WERI-Rb-1 (cell line): ENCODE data around the gene GNAQ.

Experiments
- DNase-seq: peaks from one replicate; pipeline ENCODE4 v3.0.0-alpha.2; 2020
- H3K27ac ChIP-seq: fragments of 250-450 bp; sonication (Bioruptor Pico); 2 replicates; pipeline ENCODE4 v1.5.1; 2020; ENCODE audit warnings: mild to moderate bottlenecking, moderate library complexity
- H3K27me3 ChIP-seq: fragments of 250-450 bp; sonication (Bioruptor Pico); 2 replicates; pipeline ENCODE4 v1.5.1; 2021; ENCODE audit warnings: mild to moderate bottlenecking, low read depth, moderate library complexity; ENCODE audit not compliant: insufficient read depth, severe bottlenecking
- H3K36me3 ChIP-seq: fragments of 250-450 bp; sonication (Bioruptor Pico); 2 replicates; pipeline ENCODE4 v1.5.1; 2020; ENCODE audit warnings: mild to moderate bottlenecking, moderate library complexity
- H3K4me3 ChIP-seq: 2 replicates; pipeline ENCODE4 v1.5.1; 2011; ENCODE audit warnings: low read depth, mild to moderate bottlenecking, control low read depth, low read length
- H3K9me3 ChIP-seq: fragments of 250-450 bp; sonication (Bioruptor Pico); 2 replicates; pipeline ENCODE4 v1.5.1; 2021; ENCODE audit warnings: mild to moderate bottlenecking, moderate library complexity; ENCODE audit not compliant: severe bottlenecking
- CTCF ChIP-seq: IDR thresholded peaks from 2 replicates; pipeline ENCODE4 v1.5.1; 2011; ENCODE audit warnings: low read depth, mild to moderate bottlenecking, control low read depth, inconsistent platforms, low read length

GNAQ gene

DNA sequence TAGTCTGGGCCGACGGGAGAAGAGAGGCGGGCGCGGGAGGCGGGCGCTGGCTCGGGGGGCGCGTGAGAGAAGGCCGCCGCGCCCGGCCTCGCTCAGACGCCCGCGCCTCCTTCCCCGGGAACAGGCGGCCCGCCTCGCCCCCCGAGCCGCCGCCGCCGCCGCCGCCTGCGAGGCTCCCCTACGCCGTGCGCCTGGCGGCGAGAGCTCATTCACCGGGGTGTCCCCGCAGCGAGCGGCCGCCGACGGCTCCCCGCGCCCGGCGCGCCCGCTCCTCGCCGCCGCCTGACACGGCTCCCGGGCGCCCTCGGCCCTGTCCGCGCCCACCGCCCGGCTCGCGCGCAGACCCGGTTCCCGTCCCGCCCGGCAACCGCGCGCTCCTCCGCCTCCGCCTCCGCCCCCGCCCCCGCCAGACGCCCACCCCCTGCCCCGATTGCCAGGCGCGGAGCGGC lies at the start of gene GNAQ:
TSS of gene GNAQ (minus strand) at position 368 of the 449 bp plus-strand sequence. CDS start 576 bp downstream, outside the sequence.
- peak within 1 kb of the TSS; percentile 68 for H3K4me3 ChIP-seq
- no peaks in the 10 kb centered on the region for H3K9me3 ChIP-seq
- peak within 1 kb of the TSS; percentile 53 for H3K27ac ChIP-seq
- TF ChIP-seq CTCF, result no peak
- H3K36me3 ChIP-seq, result no peaks in the 10 kb centered on the region
- H3K27me3 ChIP-seq, result no peaks in the 10 kb centered on the region
- DNase-seq, result no peak

GRCh38 chr9:78074385-78075291 lies 43.0 kb upstream of the GNAQ start:
- H3K4me3 ChIP-seq, result no peak overlapping the region
- H3K36me3 ChIP-seq, result no peaks in the 10 kb centered on the region
- no peak for DNase-seq
- H3K27ac ChIP-seq, result no peak overlapping the region
- H3K9me3 ChIP-seq, result peaks cover 7% of the 10 kb centered on the region
- H3K27me3 ChIP-seq, result peaks cover 6% of the 10 kb centered on the region
- TF ChIP-seq CTCF, result no peak

DNA sequence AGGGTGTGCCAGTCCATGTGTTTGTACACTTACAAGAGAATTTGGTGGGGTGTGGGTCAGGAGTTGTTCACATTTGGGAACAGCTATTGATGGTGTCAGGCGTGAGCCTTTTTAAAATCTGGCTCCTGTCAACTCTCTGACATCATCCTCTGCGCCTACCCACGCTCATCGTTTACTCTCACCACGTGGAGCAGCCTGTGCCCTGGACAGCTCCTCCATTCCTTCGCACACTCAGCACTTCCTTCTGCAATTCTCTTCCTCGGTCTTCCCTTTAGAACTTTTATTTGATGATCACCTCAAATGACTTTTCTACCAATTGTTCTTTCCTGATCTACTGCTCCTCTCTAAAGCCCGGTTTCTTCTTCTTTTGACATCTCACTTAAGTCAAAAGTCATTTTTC lies 42.1 kb upstream of the GNAQ start:
- no peak for DNase-seq
- Histone ChIP-seq H3K9me3 (peaks cover 3% of the 10 kb centered on the region), H3K36me3 (no peaks in the 10 kb centered on the region), H3K27ac (no peak overlapping the region), H3K4me3 (no peak overlapping the region), H3K27me3 (peaks cover 6% of the 10 kb centered on the region)
- TF ChIP-seq CTCF, result no peak

DNA sequence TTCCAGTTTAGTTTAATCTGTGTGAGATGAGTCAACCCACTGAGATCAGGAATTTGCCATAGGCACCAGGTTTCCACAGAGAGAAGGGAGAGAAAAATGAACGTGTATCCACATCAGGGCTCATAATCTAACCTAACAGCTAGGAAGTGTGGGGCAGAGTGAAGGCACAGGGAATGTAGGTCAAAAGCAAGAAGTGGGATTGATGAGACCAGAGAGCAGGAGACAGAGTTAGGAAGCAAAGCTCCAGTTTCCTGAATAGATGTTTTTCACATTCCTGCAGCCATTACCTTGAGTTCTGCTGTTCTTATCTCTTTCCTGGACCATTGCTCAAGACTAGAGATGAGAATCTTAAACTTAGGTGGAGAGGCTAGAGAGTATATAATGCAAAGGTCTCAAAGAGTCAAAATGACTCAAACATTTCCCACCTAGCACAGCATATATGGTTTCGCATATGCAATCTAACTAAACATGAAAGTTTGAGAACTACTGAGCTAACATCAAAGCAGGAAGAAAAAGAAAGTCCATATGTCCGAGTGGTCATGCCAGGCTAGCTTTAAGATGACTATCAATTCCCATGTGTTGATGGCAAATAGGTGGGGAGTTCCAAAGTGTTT lies 41.1 kb upstream of the GNAQ start:
- H3K27me3 ChIP-seq, result peaks cover 6% of the 10 kb centered on the region
- H3K4me3 ChIP-seq, result no peak overlapping the region
- no peaks in the 10 kb centered on the region for H3K36me3 ChIP-seq
- no peak for TF ChIP-seq CTCF
- no peak overlapping the region for H3K27ac ChIP-seq
- no peaks in the 10 kb centered on the region for H3K9me3 ChIP-seq
- DNase-seq, result no peak

DNA sequence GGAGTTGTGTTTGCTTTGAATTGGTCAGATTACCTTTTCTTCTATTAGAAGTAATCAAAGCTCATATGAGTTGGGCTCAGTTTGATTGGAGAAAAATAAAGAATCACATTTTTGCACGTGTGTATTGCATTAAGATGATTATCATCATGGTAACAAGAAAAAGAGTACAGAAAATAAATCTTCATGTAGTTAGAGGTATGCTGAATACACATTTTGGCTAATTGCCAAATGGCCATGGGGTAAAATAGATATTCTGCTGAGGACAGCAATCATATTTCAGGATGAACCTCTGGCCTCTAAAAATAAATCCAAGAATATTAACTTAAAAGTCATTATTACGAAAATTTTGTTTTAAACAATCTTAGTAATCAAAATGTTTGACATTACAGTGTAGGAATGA lies 38.9 kb upstream of the GNAQ start:
- no peak for TF ChIP-seq CTCF
- Histone ChIP-seq H3K36me3 (no peaks in the 10 kb centered on the region), H3K9me3 (no peaks in the 10 kb centered on the region), H3K4me3 (no peak overlapping the region), H3K27ac (no peak overlapping the region), H3K27me3 (peaks cover 6% of the 10 kb centered on the region)
- no peak for DNase-seq
